ENCODE results near the gene MGAT4A. TPM values are rescaled to one million over a fixed set of nuclear protein-coding genes. Genes with fewer than 3 reads are reported as not detected.

MGAT4A gene
- total and polyA plus RNA-seq, 3 donors from 2014 or later, result 12.1 to 13.9 (median 13.8) TPM

DNA sequence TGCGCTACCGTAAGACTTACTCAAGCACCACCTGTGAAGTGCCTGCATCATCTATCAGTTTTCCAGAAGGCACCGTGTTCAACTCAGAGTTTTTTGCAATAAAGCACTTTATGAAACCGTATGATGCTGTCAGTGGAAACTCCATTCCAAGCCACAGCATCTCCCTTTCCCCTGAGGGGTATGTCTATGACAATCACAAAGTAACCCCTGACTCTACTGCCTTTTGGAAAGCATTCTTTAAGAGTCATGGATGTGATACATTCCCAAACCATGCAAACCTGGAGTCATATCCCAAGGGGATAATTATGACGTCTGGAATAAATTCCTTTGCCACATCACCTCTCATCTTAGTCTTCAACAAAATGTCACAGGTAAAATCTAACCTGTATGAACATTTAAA, 83.3 kb downstream of the MGAT4A start:
- DNase-seq, result no peak
- TF ChIP-seq, protein P1, sequence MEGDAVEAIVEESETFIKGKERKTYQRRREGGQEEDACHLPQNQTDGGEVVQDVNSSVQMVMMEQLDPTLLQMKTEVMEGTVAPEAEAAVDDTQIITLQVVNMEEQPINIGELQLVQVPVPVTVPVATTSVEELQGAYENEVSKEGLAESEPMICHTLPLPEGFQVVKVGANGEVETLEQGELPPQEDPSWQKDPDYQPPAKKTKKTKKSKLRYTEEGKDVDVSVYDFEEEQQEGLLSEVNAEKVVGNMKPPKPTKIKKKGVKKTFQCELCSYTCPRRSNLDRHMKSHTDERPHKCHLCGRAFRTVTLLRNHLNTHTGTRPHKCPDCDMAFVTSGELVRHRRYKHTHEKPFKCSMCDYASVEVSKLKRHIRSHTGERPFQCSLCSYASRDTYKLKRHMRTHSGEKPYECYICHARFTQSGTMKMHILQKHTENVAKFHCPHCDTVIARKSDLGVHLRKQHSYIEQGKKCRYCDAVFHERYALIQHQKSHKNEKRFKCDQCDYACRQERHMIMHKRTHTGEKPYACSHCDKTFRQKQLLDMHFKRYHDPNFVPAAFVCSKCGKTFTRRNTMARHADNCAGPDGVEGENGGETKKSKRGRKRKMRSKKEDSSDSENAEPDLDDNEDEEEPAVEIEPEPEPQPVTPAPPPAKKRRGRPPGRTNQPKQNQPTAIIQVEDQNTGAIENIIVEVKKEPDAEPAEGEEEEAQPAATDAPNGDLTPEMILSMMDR (IDR thresholded peaks at IDR 0.05), result no peak
- no peak for TF ChIP-seq POLR2A (IDR thresholded peaks at IDR 0.05)
- no peak overlapping the region for H3K4me3 ChIP-seq
- H3K9me3 ChIP-seq, result no peaks in the 10 kb centered on the region
- no peaks in the 10 kb centered on the region for H3K4me1 ChIP-seq
- H3K27ac ChIP-seq, result no peak overlapping the region
- intact Hi-C loops (cut with DNase I; ENCODE audit: low total_unique reads), result loop anchor here (10.0 kb wide), 1 partner anchor 187 kb away; no protein-coding TSS in a partner anchor
- WGBS, 2 donors, result 73 to 92% methylated on average over 5 of the region's 5 CpGs
- H3K27me3 ChIP-seq, result no peaks in the 10 kb centered on the region
- H3K36me3 ChIP-seq (ENCODE audit: low read depth, missing control alignments), result no peaks in the 10 kb centered on the region

DNA sequence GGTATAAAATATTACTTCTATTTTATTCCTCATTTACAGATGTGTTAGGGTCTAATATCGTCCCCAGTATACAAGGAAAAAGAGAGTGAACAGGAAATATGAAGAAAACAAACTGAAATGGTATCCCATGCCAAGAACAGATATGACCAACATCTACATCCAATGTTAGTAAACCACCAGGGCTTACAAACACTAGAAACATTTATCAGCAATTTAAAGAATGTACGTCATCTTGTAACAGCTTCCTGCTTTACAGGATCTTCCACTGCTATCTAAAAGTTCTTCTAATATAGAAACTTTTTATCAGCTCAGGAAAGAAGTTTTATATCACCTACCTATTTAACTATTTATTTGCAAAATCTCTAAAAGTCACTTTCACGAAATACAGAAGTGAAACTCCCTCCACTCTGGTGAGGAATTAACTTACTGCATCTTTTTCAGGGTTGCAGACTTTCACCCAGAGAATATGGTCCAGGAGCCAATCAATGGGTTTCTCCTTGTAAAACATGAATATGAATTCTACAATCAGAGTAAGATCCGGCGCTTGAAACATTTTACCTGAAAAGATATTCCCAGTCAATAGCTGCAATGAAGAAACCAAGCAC, 87.3 kb downstream of the MGAT4A start:
- Histone ChIP-seq H3K9me3 (no peaks in the 10 kb centered on the region), H3K27ac (no peak overlapping the region), H3K27me3 (no peaks in the 10 kb centered on the region), H3K36me3 (ENCODE audit: low read depth, missing control alignments) (no peaks in the 10 kb centered on the region), H3K4me1 (no peaks in the 10 kb centered on the region), H3K4me3 (no peak overlapping the region)
- 84 to 85% methylated on average over 5 of the region's 5 CpGs for WGBS, 2 donors
- TF ChIP-seq, protein P1 (IDR thresholded peaks at IDR 0.05), result no peak
- no peak for TF ChIP-seq POLR2A (IDR thresholded peaks at IDR 0.05)
- intact Hi-C loops (cut with DNase I; ENCODE audit: low total_unique reads), result loop anchor here (10.0 kb wide), 1 partner anchor 191 kb away; no protein-coding TSS in a partner anchor
- DNase-seq, result no peak

DNA sequence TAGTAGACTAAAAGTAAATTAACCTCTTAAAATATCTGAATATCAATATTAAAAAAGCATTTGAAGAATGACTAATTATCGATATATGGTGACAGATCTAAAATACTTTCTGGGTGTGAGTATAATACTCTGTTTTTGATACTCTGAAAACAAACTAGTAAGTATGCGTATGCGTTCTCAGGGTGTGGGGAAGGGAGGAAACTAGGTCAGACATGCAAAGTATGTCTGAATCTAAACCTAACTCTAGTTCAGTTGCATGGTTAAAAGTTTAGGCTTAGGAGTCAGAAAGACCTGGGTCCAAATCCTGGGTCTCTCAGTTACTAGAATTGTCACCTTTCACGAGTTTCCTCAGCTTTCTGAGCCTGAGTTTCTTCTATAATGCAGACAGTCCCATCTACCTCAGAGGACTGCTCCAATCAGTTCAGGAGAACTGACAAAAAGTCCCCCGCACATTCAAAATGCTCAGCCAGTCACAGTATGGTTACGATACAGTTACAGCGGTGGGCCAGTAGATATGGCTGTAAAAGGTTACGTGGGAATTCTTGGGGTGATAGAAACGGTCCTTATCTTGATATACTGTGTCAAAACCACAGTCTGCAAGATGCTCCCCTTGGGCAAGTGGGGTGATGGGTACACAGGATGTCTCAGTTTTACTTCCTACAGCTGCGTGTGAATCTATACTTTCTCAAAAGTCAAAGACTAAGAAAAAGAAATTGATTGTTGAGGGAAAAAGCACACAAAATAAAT, 93.4 kb downstream of the MGAT4A start:
- TF ChIP-seq, protein P1 (IDR thresholded peaks at IDR 0.05), result no peak
- no peak for TF ChIP-seq POLR2A (IDR thresholded peaks at IDR 0.05)
- intact Hi-C loops (cut with DNase I; ENCODE audit: low total_unique reads), result no loop called here
- Histone ChIP-seq H3K9me3 (no peaks in the 10 kb centered on the region), H3K36me3 (ENCODE audit: low read depth, missing control alignments) (no peaks in the 10 kb centered on the region), H3K4me1 (no peaks in the 10 kb centered on the region), H3K27ac (no peak overlapping the region), H3K4me3 (no peak overlapping the region), H3K27me3 (no peaks in the 10 kb centered on the region)
- 78 to 85% methylated on average over 10 of the region's 10 CpGs for WGBS, 2 donors
- DNase-seq, result no peak

DNA sequence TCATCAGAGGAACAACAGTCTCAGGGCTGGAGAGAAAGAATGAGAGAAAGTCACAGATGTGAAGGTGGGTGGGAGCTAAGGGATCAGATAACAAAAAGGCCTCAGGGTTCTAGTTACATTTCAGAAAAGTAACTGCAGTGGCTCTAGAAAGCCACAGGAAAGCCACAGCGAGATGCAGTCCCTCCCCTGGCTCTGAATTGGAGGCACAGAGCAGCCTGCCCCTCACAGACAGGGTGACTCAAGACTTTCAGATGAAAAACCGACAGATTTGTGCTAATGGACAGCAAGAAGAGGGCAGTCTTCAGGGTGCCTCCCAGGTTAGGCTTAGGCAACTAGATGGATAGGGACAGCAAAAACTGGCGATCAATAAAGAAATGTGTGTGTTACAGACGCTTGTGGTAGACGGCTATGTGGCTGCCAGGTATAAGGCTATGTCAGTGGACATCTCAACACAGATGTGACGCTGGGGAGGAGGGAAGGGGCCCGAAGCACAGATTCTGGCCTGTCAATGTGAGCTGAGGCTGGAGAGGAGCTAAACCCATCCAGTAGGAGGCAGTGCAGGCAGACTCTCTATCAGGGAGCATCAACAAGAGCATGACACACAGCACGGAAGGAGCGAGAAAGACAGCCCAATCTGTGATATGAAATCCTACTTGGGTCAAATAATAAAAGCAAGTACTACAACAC, 96.4 kb downstream of the MGAT4A start:
- peak; percentile 46 for DNase-seq
- 69 to 76% methylated on average over 9 of the region's 9 CpGs for WGBS, 2 donors
- Histone ChIP-seq H3K9me3 (no peaks in the 10 kb centered on the region), H3K4me1 (no peaks in the 10 kb centered on the region), H3K27ac (no peak overlapping the region), H3K4me3 (no peak overlapping the region), H3K36me3 (ENCODE audit: low read depth, missing control alignments) (no peaks in the 10 kb centered on the region), H3K27me3 (no peaks in the 10 kb centered on the region)
- no peak for TF ChIP-seq POLR2A (IDR thresholded peaks at IDR 0.05)
- TF ChIP-seq, protein P1 (IDR thresholded peaks at IDR 0.05), result no peak
- intact Hi-C loops (cut with DNase I; ENCODE audit: low total_unique reads), result no loop called here

Data from testis (tissue), 3 donors.